MM.1S (cell line): ENCODE measurements around the gene MAB21L4.

ENCODE experiments used
- DNase-seq: peaks from one replicate; pipeline ENCODE4 v3.0.0-alpha.2; 2015
- H2AFZ ChIP-seq: fragments of 300-600 bp; sonication (generic); 2 replicates; pipeline ENCODE4 v1.6.0; 2016; ENCODE audit warnings: antibody characterized with exemption, low read length
- H3F3A ChIP-seq: fragments of 300-600 bp; sonication (generic); 2 replicates; pipeline ENCODE4 v1.6.1; 2016; ENCODE audit warnings: mild to moderate bottlenecking, antibody characterized with exemption, low read length, moderate library complexity, mixed read lengths; ENCODE audit not compliant: insufficient read depth
- H3K27ac ChIP-seq: fragments of 300-600 bp; sonication (generic); 2 replicates; pipeline ENCODE4 v1.5.1; 2016; ENCODE audit warnings: mild to moderate bottlenecking, low read length
- H3K27me3 ChIP-seq: fragments of 300-600 bp; sonication (generic); replicated peaks from 2 replicates; pipeline ENCODE4 v1.6.0; 2016; ENCODE audit warnings: low read length; ENCODE audit not compliant: insufficient read depth
- H3K36me3 ChIP-seq: fragments of 300-600 bp; sonication (generic); replicated peaks from 2 replicates; pipeline ENCODE4 v1.6.1; 2016; ENCODE audit warnings: mild to moderate bottlenecking, low read length, mixed read lengths; ENCODE audit not compliant: insufficient read depth
- H3K4me1 ChIP-seq: fragments of 300-600 bp; sonication (generic); 2 replicates; pipeline ENCODE4 v1.6.1; 2016; ENCODE audit warnings: low read length, mixed read lengths
- H3K4me2 ChIP-seq: fragments of 300-600 bp; sonication (generic); 2 replicates; pipeline ENCODE4 v1.6.0; 2016; ENCODE audit warnings: low read depth, low read length
- H3K4me3 ChIP-seq: fragments of 300-600 bp; sonication (generic); 2 replicates; pipeline ENCODE4 v1.5.1; 2016; ENCODE audit warnings: low read length, mixed read lengths
- H3K79me2 ChIP-seq: fragments of 300-600 bp; sonication (generic); 2 replicates; pipeline ENCODE4 v1.6.1; 2016; ENCODE audit warnings: mixed run types, low read length, mixed read lengths
- H3K9ac ChIP-seq: fragments of 300-600 bp; sonication (generic); 2 replicates; pipeline ENCODE4 v1.6.1; 2016; ENCODE audit warnings: low read length, mixed read lengths
- H3K9me2 ChIP-seq: fragments of 300-600 bp; sonication (generic); replicated peaks from 2 replicates; pipeline ENCODE4 v1.6.1; 2016; ENCODE audit warnings: mild to moderate bottlenecking, low read length, mixed read lengths; ENCODE audit not compliant: insufficient read depth
- H3K9me3 ChIP-seq: fragments of 300-600 bp; sonication (generic); replicated peaks from 2 replicates; pipeline ENCODE4 v1.6.1; 2016; ENCODE audit warnings: mild to moderate bottlenecking, low read length, mixed read lengths; ENCODE audit not compliant: insufficient read depth
- H4K20me1 ChIP-seq: fragments of 300-600 bp; sonication (generic); 2 replicates; pipeline ENCODE4 v1.6.1; 2016; ENCODE audit warnings: mild to moderate bottlenecking, low read length, moderate library complexity, mixed read lengths; ENCODE audit not compliant: insufficient read depth
- CTCF ChIP-seq: fragments of 300-600 bp; sonication (generic); IDR thresholded peaks from 2 replicates; pipeline ENCODE4 v1.5.1; 2016; ENCODE audit warnings: antibody characterized with exemption, low read length, mixed read lengths
- EZH2 ChIP-seq: fragments of 300-600 bp; sonication (generic); optimal IDR thresholded peaks from 2 replicates; pipeline ENCODE3; 2017; ENCODE audit warnings: low read depth, mild to moderate bottlenecking, antibody characterized with exemption, low read length, mixed read lengths
- EZH2phosphoT487 ChIP-seq: fragments of 300-600 bp; sonication (generic); IDR thresholded peaks from 2 replicates; pipeline ENCODE4 v1.6.1; 2018; ENCODE audit warnings: antibody characterized with exemption, low read length

Gene MAB21L4

GRCh38 chr2:240889601-240890560 lies 6.1 kb downstream of the MAB21L4 start:
- Histone ChIP-seq H3K4me3 (no peak overlapping the region), H3K4me1 (no peaks in the 10 kb centered on the region), H3K9ac (no peak overlapping the region), H3K27me3 (peaks cover 7% of the 10 kb centered on the region), H4K20me1 (no peaks in the 10 kb centered on the region), H3K9me3 (no peaks in the 10 kb centered on the region), H3K9me2 (no peaks in the 10 kb centered on the region), H3K79me2 (no peaks in the 10 kb centered on the region), H3K27ac (no peak overlapping the region), H3F3A (no peaks in the 10 kb centered on the region), H3K4me2 (no peak overlapping the region), H3K36me3 (no peaks in the 10 kb centered on the region), H2AFZ (no peak overlapping the region)
- TF ChIP-seq EZH2phosphoT487 (no peak), EZH2 (no peak), CTCF (no peak)
- no peak for DNase-seq

GRCh38 chr2:240888890-240889573 lies 6.9 kb downstream of the MAB21L4 start:
- Histone ChIP-seq H3K36me3 (no peaks in the 10 kb centered on the region), H3K9me3 (no peaks in the 10 kb centered on the region), H2AFZ (no peak overlapping the region), H3K9me2 (no peaks in the 10 kb centered on the region), H3K4me3 (no peak overlapping the region), H3K9ac (no peak overlapping the region), H3K4me2 (no peak overlapping the region), H3K79me2 (no peaks in the 10 kb centered on the region), H3K4me1 (no peaks in the 10 kb centered on the region), H3F3A (no peaks in the 10 kb centered on the region), H4K20me1 (no peaks in the 10 kb centered on the region), H3K27ac (no peak overlapping the region), H3K27me3 (peaks cover 7% of the 10 kb centered on the region)
- TF ChIP-seq EZH2phosphoT487: no peak
- no peak for TF ChIP-seq EZH2
- no peak for DNase-seq

GRCh38 chr2:240888130-240888889 lies 7.6 kb downstream of the MAB21L4 start:
- Histone ChIP-seq H4K20me1 (no peaks in the 10 kb centered on the region), H3K27ac (no peak overlapping the region), H3K9ac (no peak overlapping the region), H3K4me2 (no peak overlapping the region), H3K4me3 (no peak overlapping the region), H3F3A (no peaks in the 10 kb centered on the region), H2AFZ (no peak overlapping the region), H3K9me3 (no peaks in the 10 kb centered on the region), H3K36me3 (no peaks in the 10 kb centered on the region), H3K9me2 (no peaks in the 10 kb centered on the region), H3K27me3 (peaks cover 9% of the 10 kb centered on the region), H3K79me2 (no peaks in the 10 kb centered on the region), H3K4me1 (no peaks in the 10 kb centered on the region)
- no peak for DNase-seq
- TF ChIP-seq EZH2phosphoT487 (no peak), EZH2 (no peak), CTCF (no peak)
